Right lobe of liver (tissue), 4 donors: ENCODE results near the gene NPAS2.

Experiments used
- POLR2A ChIP-seq: fragments of 450-650 bp; IDR thresholded peaks from one replicate; pipeline ENCODE4 v1.6.1; 2017; ENCODE audit warnings: antibody characterized with exemption, mild to moderate bottlenecking
- TF ChIP-seq, protein P1 (sequence below), 4 donors: fragments of 200-600 bp in 3 of 4; fragments of 450-650 bp in 1 of 4; IDR thresholded peaks; one replicate each; pipeline versions ENCODE4 v1.5.1 to v1.8.0; 2016 to 2022; ENCODE audit warnings: antibody characterized with exemption in 4 of 4, mild to moderate bottlenecking in 2 of 4
- donor health status: DM: no; HTN: no; CAD: no.
- donor health status: DM: no; HTN: no; CAD: no.
- donor health status: DM: no; HTN: yes; CAD: no.

DNA sequence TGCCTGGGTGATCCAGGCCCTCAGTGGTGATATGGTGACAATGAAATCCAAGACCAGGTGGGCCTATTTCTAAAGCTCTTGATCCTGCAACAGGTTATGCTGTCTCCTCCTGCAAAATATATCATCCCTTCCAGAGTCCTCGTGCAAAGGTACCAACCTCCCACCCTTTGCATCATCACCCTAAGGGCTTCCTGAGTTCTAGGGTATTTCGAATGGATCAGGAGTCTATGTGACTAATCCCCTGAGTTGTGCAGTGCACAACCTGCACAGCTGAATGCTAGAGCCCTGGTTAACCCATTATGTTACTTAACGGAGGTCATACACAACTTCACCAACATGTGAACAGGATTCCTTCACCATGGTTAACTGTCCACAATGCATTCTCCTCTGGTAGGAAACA lies 13.4 kb upstream of the NPAS2 start:
- TF ChIP-seq, protein P1, sequence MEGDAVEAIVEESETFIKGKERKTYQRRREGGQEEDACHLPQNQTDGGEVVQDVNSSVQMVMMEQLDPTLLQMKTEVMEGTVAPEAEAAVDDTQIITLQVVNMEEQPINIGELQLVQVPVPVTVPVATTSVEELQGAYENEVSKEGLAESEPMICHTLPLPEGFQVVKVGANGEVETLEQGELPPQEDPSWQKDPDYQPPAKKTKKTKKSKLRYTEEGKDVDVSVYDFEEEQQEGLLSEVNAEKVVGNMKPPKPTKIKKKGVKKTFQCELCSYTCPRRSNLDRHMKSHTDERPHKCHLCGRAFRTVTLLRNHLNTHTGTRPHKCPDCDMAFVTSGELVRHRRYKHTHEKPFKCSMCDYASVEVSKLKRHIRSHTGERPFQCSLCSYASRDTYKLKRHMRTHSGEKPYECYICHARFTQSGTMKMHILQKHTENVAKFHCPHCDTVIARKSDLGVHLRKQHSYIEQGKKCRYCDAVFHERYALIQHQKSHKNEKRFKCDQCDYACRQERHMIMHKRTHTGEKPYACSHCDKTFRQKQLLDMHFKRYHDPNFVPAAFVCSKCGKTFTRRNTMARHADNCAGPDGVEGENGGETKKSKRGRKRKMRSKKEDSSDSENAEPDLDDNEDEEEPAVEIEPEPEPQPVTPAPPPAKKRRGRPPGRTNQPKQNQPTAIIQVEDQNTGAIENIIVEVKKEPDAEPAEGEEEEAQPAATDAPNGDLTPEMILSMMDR (IDR thresholded peaks at IDR 0.05): no peak
- no peak for TF ChIP-seq POLR2A
